Measurements from ENCODE around the gene DNAJC18. TPM values are rescaled to one million over a fixed set of nuclear protein-coding genes. Genes with fewer than 3 reads are reported as not detected.
"Not testable (repeated sequence)": the region's sequence is repeated elsewhere in the genome, so short reads cannot be mapped to it uniquely, and the experiment has no call there.

DNAJC18 gene
- total and polyA plus RNA-seq, 5 experiments from 2014 or later = 2.8 to 9.1 (median 5.1) TPM

- H3K9me3 Mint-ChIP-seq, DNase-seq, POLR2A ChIA-PET, ATAC-seq, H3K27me3 Mint-ChIP-seq, H3K36me3 Mint-ChIP-seq, H3K4me3 Mint-ChIP-seq, H3K27ac Mint-ChIP-seq: not testable (repeated sequence)
- peaks cover 13 to 23% (median 15%) of the 10 kb centered on the region in 4 donors for H3K4me1 Mint-ChIP-seq
Measured at GRCh38 chr5:139409116-139409515, 30.2 kb downstream of the DNAJC18 start.

DNA sequence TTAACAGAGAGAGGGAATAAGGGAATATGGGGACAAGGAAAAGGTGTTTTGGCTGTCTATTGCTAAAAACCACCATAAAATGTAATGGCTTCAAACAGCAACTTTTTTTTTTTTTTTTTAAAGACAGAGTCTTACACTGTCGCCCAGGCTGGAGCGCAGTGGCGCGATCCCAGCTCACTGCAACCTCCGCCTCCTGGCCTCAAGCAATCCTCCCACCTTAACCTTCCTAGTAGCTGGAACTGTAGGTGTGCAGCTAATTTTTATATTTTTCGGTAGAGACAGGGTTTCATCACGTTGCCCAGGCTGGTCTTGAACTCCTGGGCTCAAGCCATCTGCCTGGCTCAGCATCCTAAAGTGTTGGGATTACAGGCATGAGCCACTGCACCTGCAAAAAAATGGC lies 31.1 kb downstream of the DNAJC18 start:
- no peak for ATAC-seq

DNA sequence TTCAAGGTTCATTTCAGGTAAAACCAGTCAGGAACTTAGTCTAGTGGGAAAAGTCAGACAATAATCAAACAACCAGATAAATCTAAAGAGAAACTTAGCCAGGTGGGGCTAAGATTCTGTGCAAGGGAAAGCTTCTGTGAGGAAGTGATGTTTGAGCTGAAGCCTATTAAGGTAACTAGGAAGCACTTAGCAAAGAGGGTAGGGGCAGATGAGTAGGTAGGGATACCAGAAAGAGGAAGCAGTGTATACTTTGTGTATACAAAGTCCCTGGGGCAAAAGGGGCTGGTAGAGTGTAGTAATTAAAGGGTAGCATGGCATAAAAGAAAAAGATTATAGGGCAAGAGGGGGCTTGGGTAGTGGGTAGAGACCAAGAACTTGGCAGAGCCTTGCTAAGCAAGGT lies 31.8 kb downstream of the DNAJC18 start:
- Mint-ChIP-seq H3K4me3 (peak overlapping the region in 1 of 10 donors; percentile 32), H3K27me3 (no peaks in the 10 kb centered on the region), H3K4me1 (peaks cover 25 to 38% (median 28%) of the 10 kb centered on the region in 4 donors), H3K27ac (peak overlapping the region in 4 of 10 donors; percentile 17 to 83 (median 48)), H3K9me3 (no peaks in the 10 kb centered on the region), H3K36me3 (no peaks in the 10 kb centered on the region)
- POLR2A ChIA-PET = no interaction called here
- DNase-seq (no peak), ATAC-seq (no peak)

More for the DNA sequence above, 31.1 kb downstream of the DNAJC18 start:
- Mint-ChIP-seq H3K36me3 (peaks cover 0 to 4% (median 0%) of the 10 kb centered on the region in 3 donors), H3K4me1 (peaks cover 18 to 31% (median 23%) of the 10 kb centered on the region in 4 donors), H3K4me3 (no peak overlapping the region), H3K27me3 (no peaks in the 10 kb centered on the region), H3K27ac (peak overlapping the region in 1 of 10 donors; percentile 55), H3K9me3 (no peaks in the 10 kb centered on the region)
- POLR2A ChIA-PET = interaction anchor here (0.7 kb wide), 1 partner anchor 302 kb away, joined by 5 read pairs; no protein-coding TSS in a partner anchor
- no peak for DNase-seq

- H3K4me3 Mint-ChIP-seq = no peak overlapping the region
- no peaks in the 10 kb centered on the region for H3K9me3 Mint-ChIP-seq
- peak overlapping the region in 3 of 10 donors; percentile 20 to 70 (median 40) for H3K27ac Mint-ChIP-seq
- peaks cover 25 to 40% (median 30%) of the 10 kb centered on the region in 4 donors for H3K4me1 Mint-ChIP-seq
- POLR2A ChIA-PET = interaction anchor here (0.6 kb wide), 1 partner anchor 120 kb away, joined by 3 read pairs; no protein-coding TSS in a partner anchor
- no peaks in the 10 kb centered on the region for H3K27me3 Mint-ChIP-seq
- H3K36me3 Mint-ChIP-seq = no peaks in the 10 kb centered on the region
- ATAC-seq = no peak
- DNase-seq = no peak
Measured at GRCh38 chr5:139406963-139407362, 32.4 kb downstream of the DNAJC18 start.

DNA sequence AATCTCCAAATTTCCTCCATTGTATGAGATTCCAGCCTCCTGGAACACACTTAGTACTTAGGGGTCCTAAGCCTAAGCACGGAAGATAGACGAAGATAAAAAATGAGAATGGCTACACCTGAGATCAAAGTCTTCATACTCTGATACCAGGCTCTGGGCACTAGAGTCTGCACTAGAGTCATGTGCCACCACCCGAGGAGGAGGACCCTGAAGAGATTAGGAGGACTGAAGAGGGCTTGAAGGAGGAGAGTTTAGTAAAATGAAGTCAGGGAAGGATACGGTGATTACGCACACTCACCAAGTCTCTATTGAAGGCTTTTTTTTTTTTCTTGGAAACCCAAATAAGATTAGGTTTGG lies 34.9 kb downstream of the DNAJC18 start:
- peak overlapping the region; percentile 87 to 99 (median 96) for H3K4me3 Mint-ChIP-seq
- no peak for DNase-seq
- POLR2A ChIA-PET = interaction anchor here (0.9 to 3.1 kb wide), 7 partner anchors 12 to 861 kb away, joined by 3 to 19 read pairs (median 8); partner anchors contain the start of genes DNAJC18, ETF1, MATR3 and PAIP2
- peak in 1 of 2 donors; percentile 6 for ATAC-seq
- H3K4me1 Mint-ChIP-seq = peaks cover 24 to 42% (median 30%) of the 10 kb centered on the region in 4 donors
- H3K9me3 Mint-ChIP-seq = no peaks in the 10 kb centered on the region
- no peaks in the 10 kb centered on the region for H3K27me3 Mint-ChIP-seq
- H3K36me3 Mint-ChIP-seq = peaks cover 0 to 2% (median under 1%) of the 10 kb centered on the region in 3 donors
- peak overlapping the region; percentile 95 to 100 (median 99) for H3K27ac Mint-ChIP-seq

- DNase-seq (peak; percentile 94 to 99 (median 98)), ATAC-seq (peak; percentile 89 to 91)
- peaks cover 0 to 5% (median 4%) of the 10 kb centered on the region in 3 donors for H3K36me3 Mint-ChIP-seq
- POLR2A ChIA-PET = interaction anchor here (0.6 to 3.1 kb wide), 13 partner anchors 11 to 861 kb away, joined by 3 to 19 read pairs (median 4); partner anchors contain the start of genes DNAJC18, ETF1, MATR3 and PAIP2
- peak within 1 kb of the TSS; percentile 95 to 100 (median 99) for H3K27ac Mint-ChIP-seq
- H3K4me1 Mint-ChIP-seq = peaks cover 24 to 45% (median 30%) of the 10 kb centered on the region in 4 donors
- peak within 1 kb of the TSS; percentile 87 to 99 (median 96) for H3K4me3 Mint-ChIP-seq
- H3K9me3 Mint-ChIP-seq = no peaks in the 10 kb centered on the region
- no peaks in the 10 kb centered on the region for H3K27me3 Mint-ChIP-seq
Measured at GRCh38 chr5:139403787-139404483, 35.4 kb downstream of the DNAJC18 start, which contains the start of gene SPATA24. SPATA24 (minus strand) TSS chr5:139404089; CDS start chr5:139404060, 29 bp downstream.

DNA sequence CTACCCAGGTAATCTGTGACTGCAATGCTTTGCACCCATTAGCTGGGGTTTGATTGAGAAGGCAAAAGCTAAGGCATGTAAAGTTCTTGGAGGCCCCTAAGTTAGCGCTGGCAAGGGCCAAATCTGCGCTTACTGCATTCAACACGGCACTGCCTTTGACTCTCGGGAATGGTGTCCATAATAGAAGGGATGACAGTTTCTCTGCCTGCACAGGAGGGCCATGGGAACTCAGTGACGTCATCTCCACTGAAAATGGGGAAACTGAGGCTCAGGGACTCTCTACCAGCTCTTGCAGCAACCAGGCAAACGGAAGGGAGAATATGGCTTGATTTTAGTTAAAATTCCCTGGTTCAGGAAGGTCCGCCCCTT lies 35.9 kb downstream of the DNAJC18 start:
- Mint-ChIP-seq H3K27ac (peak overlapping the region; percentile 95 to 100 (median 99)), H3K27me3 (no peaks in the 10 kb centered on the region), H3K4me1 (peaks cover 24 to 45% (median 30%) of the 10 kb centered on the region in 4 donors), H3K9me3 (no peaks in the 10 kb centered on the region), H3K4me3 (peak overlapping the region; percentile 87 to 99 (median 96)), H3K36me3 (peaks cover 0 to 5% (median 4%) of the 10 kb centered on the region in 3 donors)
- ATAC-seq (no peak), DNase-seq (no peak)
- POLR2A ChIA-PET = interaction anchor here (0.6 to 3.1 kb wide), 13 partner anchors 11 to 860 kb away, joined by 3 to 19 read pairs (median 4); partner anchors contain the start of genes DNAJC18, ETF1, MATR3 and PAIP2

- H3K27me3 Mint-ChIP-seq = no peaks in the 10 kb centered on the region
- ATAC-seq (no peak), DNase-seq (no peak)
- H3K4me3 Mint-ChIP-seq = peak overlapping the region; percentile 87 to 99 (median 96)
- H3K9me3 Mint-ChIP-seq = no peaks in the 10 kb centered on the region
- peak overlapping the region in 9 of 10 donors; percentile 95 to 100 (median 99) for H3K27ac Mint-ChIP-seq
- POLR2A ChIA-PET = interaction anchor here (0.6 to 3.1 kb wide), 6 partner anchors 10 to 109 kb away, joined by 4 to 19 read pairs (median 8); partner anchors contain the start of genes MATR3, PAIP2 and STING1
- H3K4me1 Mint-ChIP-seq = peaks cover 20 to 39% (median 27%) of the 10 kb centered on the region in 4 donors
- H3K36me3 Mint-ChIP-seq = peaks cover 0 to 5% (median 4%) of the 10 kb centered on the region in 3 donors
Measured at GRCh38 chr5:139402561-139403158, 36.7 kb downstream of the DNAJC18 start.

DNA sequence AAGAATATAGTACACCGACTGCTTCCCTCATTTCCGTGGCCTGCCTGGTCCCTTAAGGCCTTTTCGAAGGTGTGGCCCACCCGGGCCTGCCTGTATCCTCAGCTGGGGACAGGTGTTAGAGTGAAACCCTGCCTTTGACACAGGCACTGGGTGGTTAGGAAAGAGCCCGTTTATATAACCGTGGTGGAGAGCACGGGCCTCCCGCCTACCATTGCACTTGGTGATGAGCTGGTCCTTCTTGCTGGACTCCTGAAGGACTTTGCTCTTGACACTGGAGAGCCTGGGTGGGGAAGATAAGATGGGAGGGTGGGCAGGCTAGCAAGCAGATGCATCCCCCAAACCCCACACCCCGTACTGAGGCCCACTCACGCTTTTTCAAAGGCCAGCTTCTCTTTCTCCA lies 37.8 kb downstream of the DNAJC18 start:
- no peaks in the 10 kb centered on the region for H3K27me3 Mint-ChIP-seq
- no peak for ATAC-seq
- H3K36me3 Mint-ChIP-seq = peaks cover 0 to 5% (median 4%) of the 10 kb centered on the region in 3 donors
- POLR2A ChIA-PET = interaction anchor here (0.7 to 3.1 kb wide), 2 partner anchors 9 to 60 kb away, joined by 3 to 19 read pairs; partner anchors contain the start of gene PAIP2
- peak overlapping the region in 1 of 10 donors; percentile 33 for H3K27ac Mint-ChIP-seq
- DNase-seq = no peak
- peaks cover 15 to 31% (median 22%) of the 10 kb centered on the region in 4 donors for H3K4me1 Mint-ChIP-seq
- no peaks in the 10 kb centered on the region for H3K9me3 Mint-ChIP-seq
- H3K4me3 Mint-ChIP-seq = peak overlapping the region in 1 of 10 donors; percentile 26

- DNase-seq (no peak), ATAC-seq (no peak)
- POLR2A ChIA-PET = interaction anchor here (0.7 to 1.3 kb wide), 2 partner anchors 26 to 58 kb away, joined by 3 read pairs; partner anchors contain the start of gene PAIP2
- H3K36me3 Mint-ChIP-seq = peaks cover 0 to 5% (median 4%) of the 10 kb centered on the region in 3 donors
- H3K27ac Mint-ChIP-seq = peak overlapping the region in 1 of 10 donors; percentile 26
- H3K4me1 Mint-ChIP-seq = peaks cover 16 to 27% (median 21%) of the 10 kb centered on the region in 4 donors
- no peak overlapping the region for H3K4me3 Mint-ChIP-seq
- no peaks in the 10 kb centered on the region for H3K9me3 Mint-ChIP-seq
- peaks cover 0 to 1% (median 0%) of the 10 kb centered on the region in 5 donors for H3K27me3 Mint-ChIP-seq
Measured at GRCh38 chr5:139399501-139400121, 39.7 kb downstream of the DNAJC18 start.

DNA sequence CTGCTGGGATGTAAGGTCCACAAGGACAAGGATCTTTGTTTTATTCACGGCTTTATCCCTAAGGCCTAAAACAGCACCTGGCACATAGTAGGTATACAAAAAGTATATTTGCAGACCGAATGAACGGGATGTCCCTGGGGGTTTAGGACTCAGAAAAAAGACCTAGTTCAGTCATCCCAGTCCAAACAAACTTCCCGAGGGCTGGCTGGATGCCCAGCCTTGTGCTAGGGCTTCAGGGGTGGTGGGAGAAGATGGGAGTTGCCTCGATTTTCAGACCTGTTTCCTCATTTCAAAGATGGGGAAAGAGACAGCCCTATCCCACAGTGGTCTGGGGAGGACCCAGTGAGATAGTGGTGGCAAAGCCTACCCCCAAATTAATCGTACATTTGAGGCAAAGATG lies 41.4 kb downstream of the DNAJC18 start:
- H3K4me1 Mint-ChIP-seq = peaks cover 4 to 16% (median 12%) of the 10 kb centered on the region in 4 donors
- POLR2A ChIA-PET = no interaction called here
- H3K27me3 Mint-ChIP-seq = peaks cover 0 to 1% (median 0%) of the 10 kb centered on the region in 5 donors
- no peaks in the 10 kb centered on the region for H3K9me3 Mint-ChIP-seq
- ATAC-seq = no peak
- no peak overlapping the region for H3K27ac Mint-ChIP-seq
- DNase-seq = no peak
- peaks cover 0 to 5% (median 4%) of the 10 kb centered on the region in 3 donors for H3K36me3 Mint-ChIP-seq
- no peak overlapping the region for H3K4me3 Mint-ChIP-seq

- Mint-ChIP-seq H3K27me3 (peaks cover 0 to 1% (median 0%) of the 10 kb centered on the region in 5 donors), H3K9me3 (no peaks in the 10 kb centered on the region), H3K4me3 (no peak overlapping the region), H3K27ac (no peak overlapping the region), H3K4me1 (peaks cover 6 to 15% (median 11%) of the 10 kb centered on the region in 4 donors), H3K36me3 (peaks cover 0 to 5% (median 4%) of the 10 kb centered on the region in 3 donors)
- peak in 1 of 10 donors; percentile 40 for DNase-seq
- POLR2A ChIA-PET = interaction anchor here (1.6 kb wide), 1 partner anchor 103 kb away, joined by 4 read pairs; the partner anchor contains the start of gene MATR3
- ATAC-seq = no peak
Measured at GRCh38 chr5:139396691-139397090, 42.6 kb downstream of the DNAJC18 start.

Data from naive thymus-derived CD8-positive, alpha-beta T cell (primary cell).